Measurements from ENCODE around the gene TBC1D8B.
"Not testable (repeated sequence)": the region's sequence is repeated elsewhere in the genome, so short reads cannot be mapped to it uniquely, and the experiment has no call there.

The TBC1D8B gene

GRCh38 chrX:106802388-106803275, at the start of gene TBC1D8B:
Gene TBC1D8B, plus strand, starts transcription at chrX:106802673. Its CDS starts 181 bp downstream, at chrX:106802854.
- in situ Hi-C loops (cut with HindIII; ENCODE audit: low pct_ligation_motif_present, low pct_unique_long_range_greater_than_20kb, low sequenced_read_pairs), result no loop called here
- peak; percentile 89 for DNase-seq

- in situ Hi-C loops (cut with HindIII; ENCODE audit: low pct_ligation_motif_present, low pct_unique_long_range_greater_than_20kb, low sequenced_read_pairs); DNase-seq: not testable (repeated sequence)
Observed at GRCh38 chrX:106769288-106769687, 33.2 kb upstream of the TBC1D8B start.

GRCh38 chrX:106774981-106775380, 27.5 kb upstream of the TBC1D8B start:
- in situ Hi-C loops (cut with HindIII; ENCODE audit: low pct_ligation_motif_present, low pct_unique_long_range_greater_than_20kb, low sequenced_read_pairs), result no loop called here
- no peak for DNase-seq

GRCh38 chrX:106780264-106780663, 22.2 kb upstream of the TBC1D8B start:
- in situ Hi-C loops (cut with HindIII; ENCODE audit: low pct_ligation_motif_present, low pct_unique_long_range_greater_than_20kb, low sequenced_read_pairs), result no loop called here
- DNase-seq, result peak; percentile 4

GRCh38 chrX:106780664-106781377, 21.7 kb upstream of the TBC1D8B start:
- in situ Hi-C loops (cut with HindIII; ENCODE audit: low pct_ligation_motif_present, low pct_unique_long_range_greater_than_20kb, low sequenced_read_pairs), result no loop called here
- peak; percentile 64 for DNase-seq

- no peak for DNase-seq
- in situ Hi-C loops (cut with HindIII; ENCODE audit: low pct_ligation_motif_present, low pct_unique_long_range_greater_than_20kb, low sequenced_read_pairs), result no loop called here
Observed at GRCh38 chrX:106783716-106784115, 18.8 kb upstream of the TBC1D8B start.

- in situ Hi-C loops (cut with HindIII; ENCODE audit: low pct_ligation_motif_present, low pct_unique_long_range_greater_than_20kb, low sequenced_read_pairs), result no loop called here
- peak; percentile 9 for DNase-seq
Observed at GRCh38 chrX:106791495-106791894, 11.0 kb upstream of the TBC1D8B start.

- peak; percentile 36 for DNase-seq
- in situ Hi-C loops (cut with HindIII; ENCODE audit: low pct_ligation_motif_present, low pct_unique_long_range_greater_than_20kb, low sequenced_read_pairs), result no loop called here
Observed at GRCh38 chrX:106802063-106802387, 448 bp upstream of the TBC1D8B start.

- in situ Hi-C loops (cut with HindIII; ENCODE audit: low pct_ligation_motif_present, low pct_unique_long_range_greater_than_20kb, low sequenced_read_pairs), result no loop called here
- no peak for DNase-seq
Observed at GRCh38 chrX:106811131-106811910, 8.8 kb downstream of the TBC1D8B start.

GRCh38 chrX:106812930-106813329, 10.5 kb downstream of the TBC1D8B start:
- in situ Hi-C loops (cut with HindIII; ENCODE audit: low pct_ligation_motif_present, low pct_unique_long_range_greater_than_20kb, low sequenced_read_pairs), result not testable (repeated sequence)
- DNase-seq, result peak; percentile 26

- DNase-seq; in situ Hi-C loops (cut with HindIII; ENCODE audit: low pct_ligation_motif_present, low pct_unique_long_range_greater_than_20kb, low sequenced_read_pairs): not testable (repeated sequence)
Observed at GRCh38 chrX:106814093-106814492, 11.6 kb downstream of the TBC1D8B start.

- in situ Hi-C loops (cut with HindIII; ENCODE audit: low pct_ligation_motif_present, low pct_unique_long_range_greater_than_20kb, low sequenced_read_pairs), result no loop called here
- peak; percentile 18 for DNase-seq
Observed at GRCh38 chrX:106862972-106863688, 60.7 kb downstream of the TBC1D8B start.

- in situ Hi-C loops (cut with HindIII; ENCODE audit: low pct_ligation_motif_present, low pct_unique_long_range_greater_than_20kb, low sequenced_read_pairs), result no loop called here
- DNase-seq, result no peak
Observed at GRCh38 chrX:106863697-106864096, 61.2 kb downstream of the TBC1D8B start.

- in situ Hi-C loops (cut with HindIII; ENCODE audit: low pct_ligation_motif_present, low pct_unique_long_range_greater_than_20kb, low sequenced_read_pairs); DNase-seq: not testable (repeated sequence)
Observed at GRCh38 chrX:106872796-106873195, 70.3 kb downstream of the TBC1D8B start.

GRCh38 chrX:106874075-106874474, 71.6 kb downstream of the TBC1D8B start:
- DNase-seq, result peak; percentile 39
- in situ Hi-C loops (cut with HindIII; ENCODE audit: low pct_ligation_motif_present, low pct_unique_long_range_greater_than_20kb, low sequenced_read_pairs), result no loop called here

GRCh38 chrX:106875151-106875550, 72.7 kb downstream of the TBC1D8B start:
- in situ Hi-C loops (cut with HindIII; ENCODE audit: low pct_ligation_motif_present, low pct_unique_long_range_greater_than_20kb, low sequenced_read_pairs), result no loop called here
- no peak for DNase-seq

GRCh38 chrX:106889468-106889867, 87.0 kb downstream of the TBC1D8B start:
- in situ Hi-C loops (cut with HindIII; ENCODE audit: low pct_ligation_motif_present, low pct_unique_long_range_greater_than_20kb, low sequenced_read_pairs), result no loop called here
- no peak for DNase-seq

GRCh38 chrX:106891762-106892460, 89.4 kb downstream of the TBC1D8B start:
- DNase-seq, result no peak
- in situ Hi-C loops (cut with HindIII; ENCODE audit: low pct_ligation_motif_present, low pct_unique_long_range_greater_than_20kb, low sequenced_read_pairs), result no loop called here
